ENCODE measurements around the gene RBCK1. TPM values are rescaled to one million over a fixed set of nuclear protein-coding genes. Genes with fewer than 3 reads are reported as not detected.
A peak's percentile ranks its signal among the peaks of the same experiment; 100 is the strongest.

RBCK1 gene
- total RNA-seq, 1 donor from 2014 or later, result 119 TPM

DNA sequence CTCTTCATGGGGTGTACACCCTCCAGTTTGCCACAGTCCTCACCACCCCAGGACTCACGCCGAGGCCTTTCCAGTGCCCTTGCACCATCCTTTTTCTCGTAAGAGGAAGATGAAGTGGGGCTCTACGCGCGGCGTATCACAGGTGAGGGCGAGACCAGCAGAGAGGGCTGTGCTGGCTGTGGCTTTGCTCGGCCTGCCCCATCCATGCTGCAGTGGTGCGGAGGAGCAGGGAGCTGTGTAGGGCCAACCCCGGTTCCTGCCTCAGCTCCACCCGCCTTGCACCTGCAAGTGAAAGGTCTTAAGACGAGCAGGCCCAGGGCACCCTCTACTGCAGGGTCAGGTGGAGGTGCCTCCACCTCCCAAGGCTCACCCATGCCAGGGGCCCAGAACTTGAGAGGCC lies 24.1 kb downstream of the RBCK1 start:
- H3K4me1 Mint-ChIP-seq (ENCODE audit: unreplicated experiment), result no peaks in the 10 kb centered on the region
- no peak for DNase-seq (ENCODE audit: extremely low spot score, unreplicated experiment)
- no peak overlapping the region for H3K4me3 Mint-ChIP-seq (ENCODE audit: unreplicated experiment)
- H3K27me3 Mint-ChIP-seq (ENCODE audit: unreplicated experiment), result no peaks in the 10 kb centered on the region
- H3K9me3 Mint-ChIP-seq (ENCODE audit: unreplicated experiment), result no peaks in the 10 kb centered on the region
- TF ChIP-seq, protein P1, sequence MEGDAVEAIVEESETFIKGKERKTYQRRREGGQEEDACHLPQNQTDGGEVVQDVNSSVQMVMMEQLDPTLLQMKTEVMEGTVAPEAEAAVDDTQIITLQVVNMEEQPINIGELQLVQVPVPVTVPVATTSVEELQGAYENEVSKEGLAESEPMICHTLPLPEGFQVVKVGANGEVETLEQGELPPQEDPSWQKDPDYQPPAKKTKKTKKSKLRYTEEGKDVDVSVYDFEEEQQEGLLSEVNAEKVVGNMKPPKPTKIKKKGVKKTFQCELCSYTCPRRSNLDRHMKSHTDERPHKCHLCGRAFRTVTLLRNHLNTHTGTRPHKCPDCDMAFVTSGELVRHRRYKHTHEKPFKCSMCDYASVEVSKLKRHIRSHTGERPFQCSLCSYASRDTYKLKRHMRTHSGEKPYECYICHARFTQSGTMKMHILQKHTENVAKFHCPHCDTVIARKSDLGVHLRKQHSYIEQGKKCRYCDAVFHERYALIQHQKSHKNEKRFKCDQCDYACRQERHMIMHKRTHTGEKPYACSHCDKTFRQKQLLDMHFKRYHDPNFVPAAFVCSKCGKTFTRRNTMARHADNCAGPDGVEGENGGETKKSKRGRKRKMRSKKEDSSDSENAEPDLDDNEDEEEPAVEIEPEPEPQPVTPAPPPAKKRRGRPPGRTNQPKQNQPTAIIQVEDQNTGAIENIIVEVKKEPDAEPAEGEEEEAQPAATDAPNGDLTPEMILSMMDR (IDR thresholded peaks at IDR 0.05), result no peak
- no peak overlapping the region for H3K27ac Mint-ChIP-seq (ENCODE audit: unreplicated experiment)
- peaks cover 17% of the 10 kb centered on the region for H3K36me3 Mint-ChIP-seq (ENCODE audit: unreplicated experiment)

DNA sequence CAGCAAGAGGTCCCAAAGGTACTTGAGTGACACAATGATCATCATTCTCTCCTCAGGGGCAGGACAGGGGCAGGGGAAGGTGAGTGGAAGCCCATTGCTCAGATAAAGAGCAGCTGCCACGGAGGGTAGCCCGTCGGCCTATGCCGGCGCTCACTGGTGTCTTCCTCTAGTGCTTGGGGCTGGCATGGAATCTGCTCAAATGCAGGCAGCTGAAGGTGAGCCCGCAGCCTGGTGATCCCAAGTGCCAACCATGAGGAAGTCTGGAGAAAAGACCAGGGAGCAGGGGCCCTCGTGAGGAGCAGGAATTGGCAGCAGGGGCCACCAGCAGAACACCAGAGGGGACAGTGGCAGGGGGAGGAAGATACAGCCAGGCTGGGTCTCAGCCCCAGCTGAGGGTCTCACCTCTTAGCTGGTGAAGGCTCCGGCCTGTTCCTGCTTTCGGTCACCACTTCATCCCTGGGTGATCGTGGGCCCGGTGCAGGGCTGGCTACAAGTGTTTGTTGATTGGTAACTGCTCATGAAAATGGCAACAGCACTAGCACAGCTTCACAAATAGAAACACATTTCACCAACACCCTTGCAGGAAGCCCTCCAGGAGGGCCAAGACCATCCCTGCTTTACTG lies 24.7 kb downstream of the RBCK1 start:
- H3K36me3 Mint-ChIP-seq (ENCODE audit: unreplicated experiment), result peaks cover 22% of the 10 kb centered on the region
- H3K4me1 Mint-ChIP-seq (ENCODE audit: unreplicated experiment), result no peaks in the 10 kb centered on the region
- no peaks in the 10 kb centered on the region for H3K9me3 Mint-ChIP-seq (ENCODE audit: unreplicated experiment)
- H3K27ac Mint-ChIP-seq (ENCODE audit: unreplicated experiment), result no peak overlapping the region
- H3K4me3 Mint-ChIP-seq (ENCODE audit: unreplicated experiment), result no peak overlapping the region
- TF ChIP-seq, protein P1 (IDR thresholded peaks at IDR 0.05), result no peak
- DNase-seq (ENCODE audit: extremely low spot score, unreplicated experiment), result no peak
- H3K27me3 Mint-ChIP-seq (ENCODE audit: unreplicated experiment), result no peaks in the 10 kb centered on the region

DNA sequence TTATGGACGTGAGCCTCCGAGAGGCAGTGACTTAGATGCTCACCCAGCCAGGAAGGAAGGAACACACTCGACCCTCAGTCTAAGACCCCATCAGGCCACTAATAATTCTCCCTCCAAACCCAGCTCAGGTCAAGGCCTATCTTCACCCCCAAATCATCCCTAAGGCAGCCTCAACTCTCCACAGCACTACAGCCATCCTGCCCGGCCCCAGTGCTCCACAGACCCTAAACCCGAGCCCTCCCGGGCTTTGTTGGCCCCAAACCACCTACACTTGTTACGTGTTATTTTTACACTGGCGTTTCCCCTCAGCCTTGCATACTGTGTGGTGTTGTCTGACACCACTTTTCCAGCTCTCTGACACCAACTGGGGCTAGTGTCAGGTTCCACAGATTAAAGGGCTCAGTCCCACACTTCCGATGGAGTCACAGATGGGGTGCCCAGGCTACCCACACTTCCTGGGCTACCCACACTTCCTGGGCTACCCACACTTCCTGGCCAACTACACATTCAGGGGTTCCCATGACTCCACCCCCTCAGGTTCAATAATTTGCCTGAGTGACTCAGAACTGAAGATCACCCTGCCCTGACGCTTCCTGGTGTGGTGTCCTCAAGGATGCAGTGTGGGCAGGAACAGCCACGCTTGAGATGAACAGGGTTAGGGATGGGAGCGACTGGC lies 25.3 kb downstream of the RBCK1 start:
- H3K9me3 Mint-ChIP-seq (ENCODE audit: unreplicated experiment), result no peaks in the 10 kb centered on the region
- DNase-seq (ENCODE audit: extremely low spot score, unreplicated experiment), result no peak
- H3K27ac Mint-ChIP-seq (ENCODE audit: unreplicated experiment), result peak overlapping the region; percentile 44
- peaks cover 20% of the 10 kb centered on the region for H3K36me3 Mint-ChIP-seq (ENCODE audit: unreplicated experiment)
- H3K27me3 Mint-ChIP-seq (ENCODE audit: unreplicated experiment), result no peaks in the 10 kb centered on the region
- no peaks in the 10 kb centered on the region for H3K4me1 Mint-ChIP-seq (ENCODE audit: unreplicated experiment)
- H3K4me3 Mint-ChIP-seq (ENCODE audit: unreplicated experiment), result no peak overlapping the region
- TF ChIP-seq, protein P1 (IDR thresholded peaks at IDR 0.05), result no peak

DNA sequence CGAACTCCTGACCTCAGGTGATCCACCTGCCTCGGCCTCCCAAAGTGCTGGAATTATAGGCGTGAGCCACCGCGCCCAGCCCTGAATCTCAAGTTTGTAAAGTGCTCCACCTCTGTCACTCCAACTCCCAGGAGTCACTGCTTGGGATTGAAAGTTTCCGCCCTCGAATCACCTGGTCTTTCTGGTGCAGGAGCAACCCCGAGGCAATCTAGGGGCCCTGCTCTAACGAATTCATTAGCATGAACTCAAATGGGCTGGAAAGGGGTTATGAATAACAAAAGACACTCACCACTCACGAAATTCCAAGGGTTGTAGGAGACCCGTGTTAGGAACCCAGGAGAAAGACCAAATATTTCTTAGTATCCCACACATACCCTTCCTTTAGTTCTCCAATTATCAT lies 26.1 kb downstream of the RBCK1 start:
- Mint-ChIP-seq H3K36me3 (ENCODE audit: unreplicated experiment) (peaks cover 26% of the 10 kb centered on the region), H3K4me1 (ENCODE audit: unreplicated experiment) (no peaks in the 10 kb centered on the region), H3K27ac (ENCODE audit: unreplicated experiment) (no peak overlapping the region), H3K27me3 (ENCODE audit: unreplicated experiment) (no peaks in the 10 kb centered on the region), H3K4me3 (ENCODE audit: unreplicated experiment) (no peak overlapping the region), H3K9me3 (ENCODE audit: unreplicated experiment) (no peaks in the 10 kb centered on the region)
- DNase-seq (ENCODE audit: extremely low spot score, unreplicated experiment), result no peak
- TF ChIP-seq, protein P1 (IDR thresholded peaks at IDR 0.05), result no peak

DNA sequence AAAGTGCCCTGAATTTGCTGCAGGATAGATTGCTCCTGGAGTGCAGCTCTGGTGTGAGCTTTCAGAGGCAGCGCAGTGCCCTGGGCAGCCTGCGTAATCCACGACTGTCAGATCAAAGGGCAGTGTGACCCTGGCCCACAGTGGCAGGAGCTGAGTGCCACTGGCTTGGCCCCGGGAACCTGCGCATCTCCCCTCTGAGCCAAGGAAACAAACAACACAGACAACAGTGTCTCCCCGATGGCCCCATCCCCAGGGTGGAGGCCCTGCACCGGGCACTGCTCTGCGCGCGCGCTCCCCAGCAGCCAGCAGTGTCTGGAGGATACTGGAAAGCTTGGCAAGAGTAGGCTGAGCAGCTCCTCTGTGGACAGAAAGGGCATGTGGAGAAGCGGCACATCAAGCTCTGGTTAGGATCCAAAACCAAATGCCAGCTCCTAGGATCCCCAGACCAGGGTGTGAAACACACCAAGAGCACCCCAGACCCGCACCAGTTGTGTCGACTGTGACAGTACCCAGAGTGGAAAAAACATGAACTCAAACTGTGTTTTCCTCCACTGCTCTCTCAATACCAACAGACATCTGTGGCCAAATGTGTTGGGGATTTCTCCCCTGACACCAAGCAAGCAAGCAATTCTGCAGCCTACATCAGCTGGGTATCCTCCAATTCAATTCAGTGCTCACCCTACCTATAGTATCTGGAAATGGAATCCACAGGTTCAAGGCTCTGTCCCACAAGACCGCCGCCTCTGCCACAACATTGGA lies 26.7 kb downstream of the RBCK1 start:
- H3K4me1 Mint-ChIP-seq (ENCODE audit: unreplicated experiment), result no peaks in the 10 kb centered on the region

More for the DNA sequence above, 26.7 kb downstream of the RBCK1 start:
- Mint-ChIP-seq H3K27ac (ENCODE audit: unreplicated experiment) (no peak overlapping the region), H3K27me3 (ENCODE audit: unreplicated experiment) (no peaks in the 10 kb centered on the region), H3K36me3 (ENCODE audit: unreplicated experiment) (peaks cover 32% of the 10 kb centered on the region), H3K4me3 (ENCODE audit: unreplicated experiment) (no peak overlapping the region), H3K9me3 (ENCODE audit: unreplicated experiment) (no peaks in the 10 kb centered on the region)
- TF ChIP-seq, protein P1 (IDR thresholded peaks at IDR 0.05), result no peak
- DNase-seq (ENCODE audit: extremely low spot score, unreplicated experiment), result no peak

All from osteocyte (in vitro differentiated cells).